ENCODE data around the gene DHX57.

DNA sequence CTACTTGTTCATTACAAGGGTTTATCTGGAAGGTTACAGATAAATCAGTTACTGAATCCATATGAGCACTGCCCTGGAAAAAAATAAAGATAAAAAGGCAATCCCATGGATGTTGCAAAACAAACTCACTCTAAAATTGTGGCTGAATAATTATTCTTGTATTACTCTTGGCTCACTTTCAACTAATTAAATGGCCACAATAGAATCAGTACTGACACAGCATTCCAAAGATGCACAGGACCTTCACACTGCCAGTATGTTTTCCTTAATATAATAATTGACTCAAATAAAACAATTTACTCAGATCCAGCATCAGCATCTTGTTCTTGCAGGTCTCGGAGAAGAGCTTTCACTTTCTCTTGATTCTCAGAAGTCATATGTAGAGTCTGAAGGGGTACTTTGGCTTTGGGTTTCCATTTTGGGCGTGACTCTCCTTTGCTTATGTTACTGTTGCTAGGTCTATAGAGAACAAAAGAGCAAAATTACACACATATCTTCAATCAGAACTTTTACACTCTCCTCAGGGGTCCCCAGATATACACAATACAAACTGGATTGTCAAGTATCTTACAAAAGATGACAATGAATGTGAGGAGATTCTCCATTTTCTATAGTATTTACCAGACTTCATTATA, 12.6 kb downstream of the DHX57 start:
- TF ChIP-seq, protein P1, sequence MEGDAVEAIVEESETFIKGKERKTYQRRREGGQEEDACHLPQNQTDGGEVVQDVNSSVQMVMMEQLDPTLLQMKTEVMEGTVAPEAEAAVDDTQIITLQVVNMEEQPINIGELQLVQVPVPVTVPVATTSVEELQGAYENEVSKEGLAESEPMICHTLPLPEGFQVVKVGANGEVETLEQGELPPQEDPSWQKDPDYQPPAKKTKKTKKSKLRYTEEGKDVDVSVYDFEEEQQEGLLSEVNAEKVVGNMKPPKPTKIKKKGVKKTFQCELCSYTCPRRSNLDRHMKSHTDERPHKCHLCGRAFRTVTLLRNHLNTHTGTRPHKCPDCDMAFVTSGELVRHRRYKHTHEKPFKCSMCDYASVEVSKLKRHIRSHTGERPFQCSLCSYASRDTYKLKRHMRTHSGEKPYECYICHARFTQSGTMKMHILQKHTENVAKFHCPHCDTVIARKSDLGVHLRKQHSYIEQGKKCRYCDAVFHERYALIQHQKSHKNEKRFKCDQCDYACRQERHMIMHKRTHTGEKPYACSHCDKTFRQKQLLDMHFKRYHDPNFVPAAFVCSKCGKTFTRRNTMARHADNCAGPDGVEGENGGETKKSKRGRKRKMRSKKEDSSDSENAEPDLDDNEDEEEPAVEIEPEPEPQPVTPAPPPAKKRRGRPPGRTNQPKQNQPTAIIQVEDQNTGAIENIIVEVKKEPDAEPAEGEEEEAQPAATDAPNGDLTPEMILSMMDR (IDR thresholded peaks at IDR 0.05 in 4 of 5, conservative IDR thresholded peaks at IDR 0.05 in 1 of 5), result no peak
- TF ChIP-seq POLR2A (IDR thresholded peaks at IDR 0.05), result no peak

Data from gastrocnemius medialis (tissue), 4 donors.